ENCODE data around the gene PAX5.

- no peak for TF ChIP-seq POLR2A (IDR thresholded peaks at IDR 0.05; ENCODE audit: low read length)
- no peak for TF ChIP-seq GATA1 (IDR thresholded peaks at IDR 0.05; ENCODE audit: low read depth, low read length)
Observed at GRCh38 chr9:36868586-36869282, 165.3 kb downstream of the PAX5 start.
